ENCODE measurements around the gene DNAH7. TPM values are rescaled to one million over a fixed set of nuclear protein-coding genes. Genes with fewer than 3 reads are reported as not detected.

The DNAH7 gene
- total and polyA plus RNA-seq, 2 donors from 2014 or later, result 3.8 to 15.7 TPM

GRCh38 chr2:196041786-196042185, 26.9 kb downstream of the DNAH7 start:
- FAIRE-seq, result no peak
- Histone ChIP-seq H3K36me3 (ENCODE audit: control insufficient read depth in 2 of 3, insufficient read depth in 3 of 3, low read length in 3 of 3) (peaks cover 0 to 4% (median 0%) of the 10 kb centered on the region in 3 donors), H3K4me3 (ENCODE audit: low read length in 3 of 3) (no peak overlapping the region), H3K9me3 (ENCODE audit: control insufficient read depth in 2 of 3, insufficient read depth in 1 of 3, low read length in 3 of 3) (peaks cover 0 to 11% (median 2%) of the 10 kb centered on the region in 3 donors), H3K9ac (ENCODE audit: low read length in 3 of 3) (no peak overlapping the region), H3K4me1 (ENCODE audit: control insufficient read depth in 2 of 3, insufficient read depth in 2 of 3, low read depth in 1 of 3, low read length in 3 of 3) (no peaks in the 10 kb centered on the region), H3K27ac (ENCODE audit: low read depth in 2 of 2, low read length in 2 of 2) (no peak overlapping the region), H3K27me3 (ENCODE audit: control insufficient read depth, insufficient read depth, low read length) (no peaks in the 10 kb centered on the region)
- no peak for DNase-seq
- no peak for TF ChIP-seq CTCF (IDR thresholded peaks at IDR 0.05; ENCODE audit: borderline replicate concordance, extremely low read depth, insufficient read depth)
- intact Hi-C loops (cut with DNase I), result no loop called here

GRCh38 chr2:196040218-196040617, 28.4 kb downstream of the DNAH7 start:
- no peaks in the 10 kb centered on the region for H3K4me1 ChIP-seq (ENCODE audit: control insufficient read depth in 2 of 3, insufficient read depth in 2 of 3, low read depth in 1 of 3, low read length in 3 of 3)
- no peak overlapping the region for H3K27ac ChIP-seq (ENCODE audit: low read depth in 2 of 2, low read length in 2 of 2)
- no peak overlapping the region for H3K9ac ChIP-seq (ENCODE audit: low read length in 3 of 3)
- H3K9me3 ChIP-seq (ENCODE audit: control insufficient read depth in 2 of 3, insufficient read depth in 1 of 3, low read length in 3 of 3), result peaks cover 0 to 11% (median 2%) of the 10 kb centered on the region in 3 donors
- no peak for TF ChIP-seq CTCF (IDR thresholded peaks at IDR 0.05; ENCODE audit: borderline replicate concordance, extremely low read depth, insufficient read depth)
- FAIRE-seq, result no peak
- intact Hi-C loops (cut with DNase I), result no loop called here
- H3K4me3 ChIP-seq (ENCODE audit: low read length in 3 of 3), result no peak overlapping the region
- no peak for DNase-seq
- H3K36me3 ChIP-seq (ENCODE audit: control insufficient read depth in 2 of 3, insufficient read depth in 3 of 3, low read length in 3 of 3), result no peaks in the 10 kb centered on the region
- H3K27me3 ChIP-seq (ENCODE audit: control insufficient read depth, insufficient read depth, low read length), result no peaks in the 10 kb centered on the region

GRCh38 chr2:196036442-196036841, 32.2 kb downstream of the DNAH7 start:
- Histone ChIP-seq H3K4me3 (ENCODE audit: low read length in 3 of 3) (no peak overlapping the region), H3K4me1 (ENCODE audit: control insufficient read depth in 2 of 3, insufficient read depth in 2 of 3, low read depth in 1 of 3, low read length in 3 of 3) (no peaks in the 10 kb centered on the region), H3K9me3 (ENCODE audit: control insufficient read depth in 2 of 3, insufficient read depth in 1 of 3, low read length in 3 of 3) (peaks cover 0 to 11% (median 2%) of the 10 kb centered on the region in 3 donors), H3K27me3 (ENCODE audit: control insufficient read depth, insufficient read depth, low read length) (no peaks in the 10 kb centered on the region), H3K27ac (ENCODE audit: low read depth in 2 of 2, low read length in 2 of 2) (no peak overlapping the region), H3K36me3 (ENCODE audit: control insufficient read depth in 2 of 3, insufficient read depth in 3 of 3, low read length in 3 of 3) (no peaks in the 10 kb centered on the region), H3K9ac (ENCODE audit: low read length in 3 of 3) (no peak overlapping the region)
- FAIRE-seq, result no peak
- TF ChIP-seq CTCF (IDR thresholded peaks at IDR 0.05; ENCODE audit: borderline replicate concordance, extremely low read depth, insufficient read depth), result no peak
- intact Hi-C loops (cut with DNase I), result no loop called here
- peak in 1 of 5 donors; percentile 62 for DNase-seq

GRCh38 chr2:196018037-196018436, 50.6 kb downstream of the DNAH7 start:
- no peaks in the 10 kb centered on the region for H3K4me1 ChIP-seq (ENCODE audit: control insufficient read depth in 2 of 3, insufficient read depth in 2 of 3, low read depth in 1 of 3, low read length in 3 of 3)
- H3K27ac ChIP-seq (ENCODE audit: low read depth in 2 of 2, low read length in 2 of 2), result no peak overlapping the region
- TF ChIP-seq CTCF (IDR thresholded peaks at IDR 0.05; ENCODE audit: borderline replicate concordance, extremely low read depth, insufficient read depth), result no peak
- no peaks in the 10 kb centered on the region for H3K27me3 ChIP-seq (ENCODE audit: control insufficient read depth, insufficient read depth, low read length)
- intact Hi-C loops (cut with DNase I), result no loop called here
- FAIRE-seq (no peak), DNase-seq (no peak)
- H3K9ac ChIP-seq (ENCODE audit: low read length in 3 of 3), result no peak overlapping the region
- H3K36me3 ChIP-seq (ENCODE audit: control insufficient read depth in 2 of 3, insufficient read depth in 3 of 3, low read length in 3 of 3), result peaks cover 0 to under 1% (median 0%) of the 10 kb centered on the region in 3 donors
- no peaks in the 10 kb centered on the region for H3K9me3 ChIP-seq (ENCODE audit: control insufficient read depth in 2 of 3, insufficient read depth in 1 of 3, low read length in 3 of 3)
- no peak overlapping the region for H3K4me3 ChIP-seq (ENCODE audit: low read length in 3 of 3)

Measured in kidney (tissue), 14 donors.